GM19043 (cell line): ENCODE measurements around the gene DHX29.

Source experiments
- ATAC-seq: cut with Tn5 transposase; IDR thresholded peaks from one replicate; pipeline ENCODE4 v1.9.1; 2021; ENCODE audit warnings: low read depth; ENCODE audit not compliant: unreplicated experiment

Gene DHX29, protein sequence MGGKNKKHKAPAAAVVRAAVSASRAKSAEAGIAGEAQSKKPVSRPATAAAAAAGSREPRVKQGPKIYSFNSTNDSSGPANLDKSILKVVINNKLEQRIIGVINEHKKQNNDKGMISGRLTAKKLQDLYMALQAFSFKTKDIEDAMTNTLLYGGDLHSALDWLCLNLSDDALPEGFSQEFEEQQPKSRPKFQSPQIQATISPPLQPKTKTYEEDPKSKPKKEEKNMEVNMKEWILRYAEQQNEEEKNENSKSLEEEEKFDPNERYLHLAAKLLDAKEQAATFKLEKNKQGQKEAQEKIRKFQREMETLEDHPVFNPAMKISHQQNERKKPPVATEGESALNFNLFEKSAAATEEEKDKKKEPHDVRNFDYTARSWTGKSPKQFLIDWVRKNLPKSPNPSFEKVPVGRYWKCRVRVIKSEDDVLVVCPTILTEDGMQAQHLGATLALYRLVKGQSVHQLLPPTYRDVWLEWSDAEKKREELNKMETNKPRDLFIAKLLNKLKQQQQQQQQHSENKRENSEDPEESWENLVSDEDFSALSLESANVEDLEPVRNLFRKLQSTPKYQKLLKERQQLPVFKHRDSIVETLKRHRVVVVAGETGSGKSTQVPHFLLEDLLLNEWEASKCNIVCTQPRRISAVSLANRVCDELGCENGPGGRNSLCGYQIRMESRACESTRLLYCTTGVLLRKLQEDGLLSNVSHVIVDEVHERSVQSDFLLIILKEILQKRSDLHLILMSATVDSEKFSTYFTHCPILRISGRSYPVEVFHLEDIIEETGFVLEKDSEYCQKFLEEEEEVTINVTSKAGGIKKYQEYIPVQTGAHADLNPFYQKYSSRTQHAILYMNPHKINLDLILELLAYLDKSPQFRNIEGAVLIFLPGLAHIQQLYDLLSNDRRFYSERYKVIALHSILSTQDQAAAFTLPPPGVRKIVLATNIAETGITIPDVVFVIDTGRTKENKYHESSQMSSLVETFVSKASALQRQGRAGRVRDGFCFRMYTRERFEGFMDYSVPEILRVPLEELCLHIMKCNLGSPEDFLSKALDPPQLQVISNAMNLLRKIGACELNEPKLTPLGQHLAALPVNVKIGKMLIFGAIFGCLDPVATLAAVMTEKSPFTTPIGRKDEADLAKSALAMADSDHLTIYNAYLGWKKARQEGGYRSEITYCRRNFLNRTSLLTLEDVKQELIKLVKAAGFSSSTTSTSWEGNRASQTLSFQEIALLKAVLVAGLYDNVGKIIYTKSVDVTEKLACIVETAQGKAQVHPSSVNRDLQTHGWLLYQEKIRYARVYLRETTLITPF (N-terminal part only)

DNA sequence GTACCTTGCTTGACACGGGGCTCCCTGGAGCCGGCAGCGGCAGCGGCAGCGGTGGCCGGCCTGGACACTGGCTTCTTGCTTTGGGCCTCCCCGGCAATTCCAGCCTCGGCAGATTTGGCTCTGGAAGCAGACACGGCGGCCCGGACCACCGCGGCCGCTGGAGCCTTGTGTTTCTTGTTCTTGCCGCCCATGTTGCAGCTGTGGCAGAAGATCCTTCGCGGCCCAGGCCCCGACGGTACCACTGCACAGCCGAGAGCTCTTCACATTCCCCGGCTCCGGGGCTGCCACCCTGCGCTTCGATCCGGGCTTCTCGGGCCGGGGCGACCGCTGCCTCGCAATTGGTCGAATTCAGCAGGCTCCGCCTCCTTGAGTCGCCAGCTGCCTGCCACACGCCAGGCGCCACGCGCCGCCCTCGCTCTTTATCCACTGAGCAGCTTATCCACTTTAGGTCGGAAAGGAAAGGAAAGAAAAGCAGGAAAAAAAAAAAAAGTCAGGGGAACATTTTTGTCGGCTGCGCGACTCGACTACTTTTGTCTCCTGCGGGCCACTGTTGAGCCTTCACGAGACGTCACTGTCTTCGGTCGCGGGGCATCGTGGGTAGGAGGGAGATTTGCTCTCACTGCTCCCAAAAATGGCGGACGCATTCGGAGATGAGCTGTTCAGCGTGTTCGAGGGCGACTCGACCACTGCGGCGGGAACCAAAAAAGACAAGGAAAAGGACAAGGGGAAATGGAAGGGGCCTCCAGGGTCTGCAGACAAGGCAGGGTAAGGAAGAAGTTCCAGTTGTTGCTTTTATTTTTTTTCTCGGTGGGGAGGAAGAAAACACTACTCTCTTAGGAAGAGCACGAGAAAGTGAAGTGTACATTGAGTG, at the start of gene DHX29, which contains the start of gene MTREX:
DHX29 (minus strand) TSS at position 312 of the 871 bp plus-strand sequence; CDS start at position 191, 121 bp downstream.
MTREX (plus strand) TSS at position 607 of the 871 bp plus-strand sequence; CDS start at position 632, 25 bp downstream.
- ATAC-seq: peak; percentile 86

DNA sequence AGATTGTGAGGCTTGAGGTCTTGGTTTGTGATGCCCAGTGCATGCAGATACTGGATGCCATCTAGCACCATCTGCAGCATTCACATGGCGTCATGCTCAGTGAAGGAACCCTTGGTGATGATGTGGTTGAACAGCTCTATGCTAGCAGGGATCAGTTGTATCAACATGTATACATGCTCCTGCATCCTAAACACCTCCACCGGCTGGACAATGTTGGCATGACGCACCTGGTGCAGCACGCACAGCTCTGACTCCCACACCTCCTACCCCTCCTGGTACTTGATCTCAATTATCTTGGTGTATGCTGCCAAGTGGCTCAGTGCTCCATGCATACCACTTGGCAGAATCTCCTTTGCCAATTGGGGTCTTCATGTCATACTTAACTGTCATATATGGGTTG, 49.4 kb upstream of the DHX29 start:
- no peak for ATAC-seq

DNA sequence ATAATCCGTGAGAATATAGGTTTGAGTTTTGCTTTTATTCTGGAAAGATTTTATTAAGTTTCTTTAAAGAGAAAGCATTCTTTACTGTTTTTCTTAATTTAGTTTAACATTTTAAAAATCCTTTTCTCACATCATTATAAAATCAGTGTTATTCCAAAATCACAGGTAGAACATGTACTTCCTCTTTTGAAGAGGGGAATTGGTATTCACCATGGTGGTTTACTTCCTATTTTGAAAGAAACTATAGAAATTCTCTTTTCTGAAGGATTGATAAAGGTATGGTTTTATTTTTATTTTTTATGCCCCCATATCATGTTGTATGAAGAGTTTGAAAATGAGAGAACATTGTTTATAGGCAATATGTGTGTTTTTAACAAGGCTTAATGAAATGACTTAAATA, 43.3 kb upstream of the DHX29 start:
- ATAC-seq: no peak

DNA sequence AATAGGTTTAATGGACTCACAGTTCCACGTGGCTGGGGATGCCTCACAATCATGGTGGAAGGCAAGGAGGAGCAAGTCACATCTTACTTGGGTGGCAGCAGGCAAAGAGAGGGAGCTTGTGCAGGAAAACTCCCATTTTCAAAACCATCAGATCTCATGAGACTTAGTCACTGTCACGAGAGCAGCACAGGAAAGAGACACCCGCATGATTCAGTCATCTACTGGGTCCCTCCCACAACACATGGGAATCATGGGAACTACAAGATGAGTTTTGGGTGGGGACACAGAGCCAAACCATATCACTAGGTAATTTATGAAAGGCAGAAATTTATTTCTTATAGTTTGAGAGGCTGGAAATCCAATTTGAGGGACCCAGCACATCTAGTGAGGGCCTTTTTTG, 40.3 kb upstream of the DHX29 start:
- ATAC-seq: no peak

DNA sequence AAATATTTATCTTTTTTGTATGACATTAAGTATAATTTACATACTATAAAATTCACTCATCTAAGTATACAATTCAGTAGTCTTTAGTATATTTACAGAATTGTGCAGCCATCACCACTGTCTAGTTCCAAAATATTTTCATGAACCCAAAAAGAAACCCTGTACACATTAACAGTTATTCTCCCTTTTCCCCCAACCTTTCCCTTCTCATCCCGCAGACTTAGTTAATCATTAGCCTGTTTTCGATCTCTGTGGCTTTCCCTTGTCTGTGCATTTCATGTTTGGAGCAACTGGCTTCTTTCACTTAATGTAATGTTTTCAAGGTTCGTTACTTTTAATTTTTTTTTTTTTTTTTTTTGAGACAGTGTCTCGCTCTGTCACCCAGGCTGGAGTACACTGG, 37.8 kb upstream of the DHX29 start:
- no peak for ATAC-seq

DNA sequence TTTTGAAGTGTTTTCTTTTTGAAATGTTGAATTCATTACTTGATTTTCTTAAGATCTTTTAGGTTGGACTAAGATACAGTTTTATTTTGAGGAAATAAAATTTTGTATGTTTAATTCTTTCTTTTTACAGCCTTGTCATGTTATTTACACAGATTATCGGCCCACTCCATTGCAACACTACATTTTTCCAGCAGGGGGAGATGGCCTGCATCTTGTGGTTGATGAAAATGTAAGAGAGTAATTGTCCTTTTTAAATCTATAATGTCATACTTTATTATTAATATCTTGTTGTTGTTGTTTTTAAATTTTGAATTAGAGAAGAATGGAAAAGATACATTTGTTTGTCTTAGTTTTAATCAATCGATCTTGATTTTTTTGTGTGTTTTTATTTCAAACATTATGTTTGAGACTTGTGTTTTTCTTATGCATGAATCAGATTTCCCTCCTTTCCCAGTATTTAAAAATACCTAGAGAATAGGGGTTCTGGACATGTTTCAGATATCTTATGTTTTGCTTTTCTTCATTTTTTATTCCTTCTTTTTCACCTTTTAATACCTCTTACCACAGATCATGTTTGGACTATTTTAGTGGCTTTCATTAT, 37.0 kb upstream of the DHX29 start:
- no peak for ATAC-seq

DNA sequence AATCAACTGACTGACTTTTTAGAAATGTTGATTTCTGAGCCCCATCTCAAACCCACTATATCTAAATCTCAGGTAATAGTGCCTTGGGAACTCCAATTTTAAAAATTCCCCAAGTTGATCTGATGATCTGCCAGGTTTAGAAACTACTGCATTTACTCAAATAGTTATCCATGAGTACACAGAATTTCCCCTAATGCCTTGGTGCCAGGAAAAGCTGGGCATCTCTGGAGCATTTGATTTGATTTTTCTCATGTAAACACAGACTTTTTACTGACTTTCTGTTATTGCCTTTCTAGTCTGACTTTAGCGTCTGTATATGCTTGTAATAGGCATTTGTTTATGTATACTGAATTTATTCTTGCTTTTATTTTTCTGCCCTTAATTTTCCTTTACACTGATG, 36.1 kb upstream of the DHX29 start:
- no peak for ATAC-seq

DNA sequence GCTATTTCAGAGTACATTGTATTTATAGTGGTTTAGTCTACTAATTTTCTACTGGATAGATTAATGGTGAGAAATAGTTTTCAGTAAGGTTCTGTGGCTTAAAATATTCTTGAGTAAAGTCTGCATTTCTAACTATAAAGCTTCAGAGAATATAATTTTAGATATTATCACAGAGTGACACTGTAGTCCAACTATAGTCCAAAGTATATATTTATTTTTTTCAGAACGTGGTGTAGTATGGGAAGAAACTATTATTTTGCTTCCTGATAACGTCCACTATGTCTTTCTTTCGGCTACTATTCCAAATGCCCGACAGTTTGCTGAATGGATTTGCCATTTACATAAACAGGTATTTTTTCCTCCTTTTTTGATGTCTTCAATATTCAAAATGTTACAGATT, 35.6 kb upstream of the DHX29 start:
- ATAC-seq: no peak

DNA sequence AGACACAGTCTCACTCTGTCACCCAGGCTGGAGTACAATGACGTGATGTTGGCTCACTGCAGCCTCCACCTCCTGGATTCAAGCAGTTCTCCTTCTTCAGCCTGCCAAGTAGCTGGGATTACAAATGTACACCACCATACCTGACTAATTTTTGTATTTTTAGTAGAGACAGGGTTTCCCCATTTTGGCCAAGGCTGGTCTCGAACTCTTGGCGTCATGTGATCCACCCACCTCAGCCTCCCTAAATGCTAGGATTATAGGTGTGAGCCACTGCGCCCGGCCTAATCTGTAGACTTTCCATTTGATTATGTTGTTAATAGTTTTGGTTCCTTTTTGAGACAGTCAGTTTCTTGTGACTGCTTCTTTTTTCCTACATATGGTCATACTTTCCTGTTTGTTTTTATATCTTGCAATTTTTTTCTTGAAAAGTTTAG, 31.3 kb upstream of the DHX29 start:
- ATAC-seq: peak; percentile 76

DNA sequence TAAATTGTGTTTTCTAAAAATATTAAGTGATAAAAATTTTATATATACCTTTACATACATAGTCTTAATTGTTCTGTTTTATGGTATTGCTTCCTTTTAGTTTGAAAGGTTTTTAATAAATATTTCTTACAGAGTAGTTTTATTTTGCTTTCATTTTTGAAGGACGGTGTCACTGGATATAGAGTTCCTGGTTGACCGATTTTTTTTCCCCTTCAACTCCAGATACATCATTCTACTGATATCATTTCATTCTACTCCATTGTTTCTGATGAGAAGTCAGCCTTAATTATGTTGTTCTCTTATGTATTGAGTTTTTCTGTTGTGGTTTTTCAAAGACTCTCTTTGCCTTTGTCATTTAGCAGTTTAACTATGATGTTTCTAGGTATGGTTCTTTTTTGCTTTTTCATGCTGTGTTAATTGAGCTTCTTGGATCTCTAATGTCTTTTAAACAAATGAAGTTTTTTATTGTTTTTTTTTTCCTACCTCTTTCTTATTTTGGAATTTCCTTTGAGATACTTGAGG, 30.7 kb upstream of the DHX29 start:
- ATAC-seq: no peak

DNA sequence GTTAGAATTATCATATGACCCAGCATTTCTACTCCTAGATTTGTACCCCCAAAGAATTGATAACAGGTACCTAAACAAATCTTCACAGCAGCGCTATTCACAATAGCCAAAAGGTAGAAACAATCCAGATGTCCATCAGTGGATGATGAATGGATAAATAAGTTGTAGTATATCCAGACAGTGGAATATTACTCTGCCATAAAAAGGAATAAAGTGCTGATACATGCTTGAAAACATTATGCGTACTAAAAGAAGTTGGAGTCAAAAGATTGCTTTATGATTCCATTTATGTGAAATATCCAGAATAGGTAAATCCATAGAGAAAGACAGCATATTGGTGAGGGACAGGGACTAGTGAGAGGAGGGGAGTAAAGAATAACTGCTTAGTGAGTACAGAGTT, 26.3 kb upstream of the DHX29 start:
- ATAC-seq: no peak

DNA sequence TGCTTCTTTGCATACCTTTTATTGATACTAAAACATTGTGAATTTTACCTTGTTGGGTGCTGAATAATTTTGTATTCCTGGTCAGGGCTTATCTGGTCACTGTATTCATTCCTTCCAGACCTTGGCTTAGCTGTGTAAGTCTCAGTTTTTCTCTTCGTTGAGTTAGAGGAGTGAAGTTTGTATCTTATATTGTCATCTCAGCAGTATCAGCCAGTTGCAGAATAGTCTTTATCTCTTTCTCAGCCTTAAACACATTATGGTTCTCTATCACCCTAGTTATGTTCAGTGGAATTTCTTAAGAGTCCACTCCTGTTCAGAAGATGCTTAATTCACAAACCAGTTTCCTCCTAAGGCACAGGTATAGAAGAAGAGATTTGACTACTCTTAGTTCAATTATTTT, 25.5 kb upstream of the DHX29 start:
- ATAC-seq: no peak

DNA sequence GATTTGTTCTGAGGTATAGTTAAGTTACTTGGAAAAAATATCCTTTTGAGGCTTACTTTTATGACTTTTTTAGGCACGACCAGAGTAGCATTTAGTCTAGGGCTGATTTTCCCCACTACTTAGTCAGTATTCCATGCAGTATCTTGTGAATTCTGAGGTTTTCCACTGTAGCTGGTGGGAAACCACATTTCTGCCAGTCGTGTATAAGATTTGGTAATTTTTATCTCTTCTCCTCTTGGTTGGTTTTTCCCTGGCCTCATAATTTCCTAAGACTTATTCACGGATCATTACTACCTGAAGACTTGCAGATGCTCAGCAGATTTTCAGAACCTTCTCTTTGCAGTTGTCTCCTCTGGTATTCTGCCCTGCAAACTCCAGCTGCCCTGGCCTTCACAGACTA, 23.8 kb upstream of the DHX29 start:
- ATAC-seq: no peak

DNA sequence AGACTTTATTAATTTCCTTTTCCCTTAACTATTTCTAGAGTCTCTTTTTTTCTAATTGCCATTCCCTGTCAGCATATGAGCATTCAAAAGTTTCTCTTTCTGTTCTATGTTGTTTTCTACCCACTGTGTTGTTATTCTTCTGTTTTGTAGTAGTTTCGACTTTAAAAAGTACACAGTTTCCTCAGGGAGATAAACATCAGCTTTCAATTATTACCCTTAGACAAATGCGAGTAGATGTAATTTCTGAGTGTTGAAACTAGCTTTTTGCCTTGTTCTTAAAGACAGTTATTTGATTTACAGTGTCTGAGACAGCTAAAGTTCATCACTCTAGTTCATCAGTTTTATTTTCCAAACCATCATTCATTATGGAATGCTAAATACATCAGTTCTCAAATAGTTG, 19.8 kb upstream of the DHX29 start:
- ATAC-seq: no peak

DNA sequence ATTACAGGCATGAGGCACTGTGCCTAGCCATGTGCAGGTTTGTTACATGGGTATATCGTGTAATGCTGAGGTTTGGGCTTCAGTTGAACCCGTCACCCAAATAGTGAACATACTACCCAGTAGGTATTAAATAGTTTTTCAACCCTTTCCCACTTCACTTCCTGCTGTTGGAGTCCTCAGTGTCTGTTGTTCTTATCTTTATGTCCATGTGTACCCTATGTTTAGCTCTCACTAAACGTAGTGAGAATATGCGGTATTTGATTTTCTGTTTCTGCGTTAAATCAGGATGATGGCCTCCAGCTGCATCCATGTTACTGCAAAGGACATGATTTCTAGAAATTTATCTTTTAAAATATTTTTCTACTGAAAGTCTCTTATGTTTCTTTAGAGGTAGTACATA, 18.1 kb upstream of the DHX29 start:
- no peak for ATAC-seq

DNA sequence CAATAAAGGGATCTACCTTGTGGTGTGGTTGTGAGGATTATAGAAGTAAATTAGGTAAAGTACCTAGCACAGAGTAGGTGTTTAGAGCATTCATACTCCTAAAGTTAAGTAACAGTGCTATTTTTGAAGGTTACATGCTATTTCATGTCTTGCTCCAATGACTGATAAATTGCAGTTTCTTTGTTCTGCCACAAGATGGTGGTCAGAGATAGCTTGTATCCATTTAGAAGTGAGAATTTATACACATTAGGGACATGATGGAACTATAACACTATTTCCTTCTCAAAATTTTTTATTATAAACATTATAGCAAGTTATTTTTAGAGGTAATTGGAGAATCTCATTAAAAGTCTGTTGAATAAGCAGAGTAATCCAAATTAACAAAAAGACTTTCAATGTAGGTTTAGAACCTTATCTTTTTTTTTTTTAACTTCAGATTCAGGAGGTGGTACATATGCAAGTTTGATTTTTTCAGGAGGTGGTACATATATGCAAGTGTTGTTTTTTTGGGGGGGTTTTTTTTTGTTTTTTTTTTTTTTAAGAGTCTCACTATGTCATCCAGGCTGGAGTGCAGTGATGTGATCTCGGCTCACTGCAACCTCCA, 17.4 kb upstream of the DHX29 start:
- ATAC-seq: no peak

DNA sequence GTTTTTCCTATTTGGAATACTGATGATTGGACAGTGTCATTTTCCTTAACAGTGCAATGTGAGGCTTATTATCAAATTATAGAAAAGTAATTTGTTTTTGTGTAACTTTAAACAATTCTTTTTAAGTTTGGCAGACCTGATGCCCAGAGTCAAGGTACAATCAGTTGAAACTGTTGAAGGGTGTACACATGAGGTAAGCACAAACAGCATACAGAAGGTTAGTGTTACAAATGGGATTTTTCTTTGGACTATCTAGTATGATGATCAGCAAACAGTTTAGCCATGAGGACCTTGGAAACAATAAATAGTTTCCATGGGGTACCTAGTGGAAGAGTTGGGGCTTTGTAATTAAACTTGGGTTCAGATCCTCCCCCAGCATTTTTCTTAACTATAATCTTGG, 16.5 kb upstream of the DHX29 start:
- no peak for ATAC-seq

DNA sequence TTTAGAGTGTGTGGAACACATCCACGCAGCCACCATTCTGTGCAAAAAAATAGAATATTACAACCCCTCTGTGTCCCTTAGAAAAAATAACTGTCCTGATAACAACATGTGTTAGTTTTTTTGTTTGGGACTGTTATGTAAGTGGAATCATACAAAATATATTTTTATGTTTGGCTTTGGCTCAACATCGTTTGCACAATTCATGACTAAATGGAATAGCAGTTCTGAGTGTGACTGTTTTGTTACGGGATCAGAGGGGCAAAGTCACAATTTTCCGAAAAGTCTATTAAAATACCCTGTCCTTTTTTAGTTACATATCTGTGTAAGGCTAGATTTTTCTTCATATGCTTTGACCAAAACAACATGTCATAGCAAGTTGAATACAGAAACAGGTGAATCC, 13.1 kb upstream of the DHX29 start:
- ATAC-seq: no peak

DNA sequence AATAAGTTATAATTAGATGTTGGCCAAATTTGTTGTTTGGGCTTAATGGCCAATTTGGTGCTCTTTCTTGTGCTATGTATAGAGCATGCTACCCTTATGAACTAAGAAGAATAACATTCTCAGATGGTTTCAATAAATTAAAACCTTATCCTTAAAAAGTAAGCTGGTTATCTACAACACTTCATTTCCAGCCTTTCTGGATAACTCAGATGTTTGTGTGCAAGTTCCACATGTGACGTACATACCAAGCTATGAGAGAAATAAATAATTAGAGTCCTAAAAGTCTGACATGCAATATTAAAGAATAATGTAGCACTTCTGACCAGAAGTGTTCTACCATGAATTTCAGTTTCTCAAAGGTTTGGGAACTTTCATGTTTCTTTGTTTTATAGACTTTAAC, 12.0 kb upstream of the DHX29 start:
- no peak for ATAC-seq
